OCI-LY1 (cell line): ENCODE results near the gene MRPS31.
"Not testable (repeated sequence)": the region's sequence is repeated elsewhere in the genome, so short reads cannot be mapped to it uniquely, and the experiment has no call there.

Experiments
- H2AFZ ChIP-seq: fragments of 200-600 bp; sonication (generic), shearing (Covaris generic); 2 replicates; pipeline ENCODE4 v1.6.0; 2014; ENCODE audit warnings: antibody characterized with exemption, mild to moderate bottlenecking, low read length
- H3F3A ChIP-seq: fragments of 200-600 bp; sonication (generic), shearing (Covaris generic); 2 replicates; pipeline ENCODE4 v1.6.0; 2014; ENCODE audit warnings: mild to moderate bottlenecking, antibody characterized with exemption, low read length, moderate library complexity; ENCODE audit not compliant: insufficient read depth
- H3K27ac ChIP-seq: fragments of 200-600 bp; sonication (generic); 2 replicates; pipeline ENCODE4 v1.5.1; 2014; ENCODE audit warnings: low read length, mixed run types, mild to moderate bottlenecking, low read depth; ENCODE audit not compliant: poor library complexity, severe bottlenecking
- H3K27me3 ChIP-seq: fragments of 200-600 bp; sonication (generic); 2 replicates; pipeline ENCODE4 v1.6.0; 2014; ENCODE audit warnings: antibody characterized with exemption, mild to moderate bottlenecking, low read length, moderate library complexity; ENCODE audit not compliant: insufficient read depth
- H3K36me3 ChIP-seq: fragments of 200-600 bp; sonication (generic); 2 replicates; pipeline ENCODE4 v1.6.1; 2014; ENCODE audit warnings: mild to moderate bottlenecking, antibody characterized with exemption, low read length, moderate library complexity, mixed read lengths; ENCODE audit not compliant: insufficient read depth
- H3K4me1 ChIP-seq: fragments of 200-600 bp; sonication (generic); 2 replicates; pipeline ENCODE4 v1.5.1; 2014; ENCODE audit warnings: mild to moderate bottlenecking, low read length, moderate library complexity; ENCODE audit not compliant: insufficient read depth, severe bottlenecking
- H3K4me2 ChIP-seq: fragments of 200-600 bp; sonication (generic), shearing (Covaris generic); 2 replicates; pipeline ENCODE4 v1.6.1; 2014; ENCODE audit warnings: low read length
- H3K4me3 ChIP-seq: fragments of 200-600 bp; sonication (generic); 2 replicates; pipeline ENCODE4 v1.5.1; 2014; ENCODE audit warnings: low read length, low read depth, mild to moderate bottlenecking, mixed read lengths; ENCODE audit not compliant: poor library complexity, severe bottlenecking
- H3K79me2 ChIP-seq: fragments of 200-600 bp; shearing (Covaris generic); 2 replicates; pipeline ENCODE4 v1.6.1; 2016; ENCODE audit warnings: mixed run types, low read length, mixed read lengths; ENCODE audit not compliant: insufficient read depth
- H3K9ac ChIP-seq: fragments of 200-600 bp; sonication (generic), shearing (Covaris generic); 2 replicates; pipeline ENCODE4 v1.6.1; 2014; ENCODE audit warnings: mild to moderate bottlenecking, low read length, mixed read lengths
- H3K9me2 ChIP-seq: fragments of 200-600 bp; sonication (generic), shearing (Covaris generic); 2 replicates; pipeline ENCODE4 v1.6.1; 2014; ENCODE audit warnings: low read depth, mild to moderate bottlenecking, low read length, mixed read lengths
- H3K9me3 ChIP-seq: fragments of 200-600 bp; shearing (Covaris generic); 2 replicates; pipeline ENCODE4 v1.6.1; 2014; ENCODE audit warnings: low read length, mixed read lengths
- H4K20me1 ChIP-seq: fragments of 200-600 bp; sonication (generic), shearing (Covaris generic); 2 replicates; pipeline ENCODE4 v1.6.0; 2016; ENCODE audit warnings: mild to moderate bottlenecking, low read length; ENCODE audit not compliant: insufficient read depth
- EZH2 ChIP-seq: fragments of 200-600 bp; sonication (generic), shearing (Covaris generic); IDR thresholded peaks from 2 replicates; pipeline ENCODE4 v1.8.0; 2017; ENCODE audit warnings: borderline replicate concordance, mixed run types, mild to moderate bottlenecking, antibody characterized with exemption, low read length, moderate library complexity, mixed read lengths
- TF ChIP-seq, protein P1 (sequence below): fragments of 200-600 bp; sonication (generic), shearing (Covaris generic); IDR thresholded peaks from 2 replicates; pipeline ENCODE4 v1.5.1; 2017; ENCODE audit warnings: mild to moderate bottlenecking, antibody characterized with exemption, low read length, moderate library complexity, mixed read lengths

MRPS31 gene

DNA sequence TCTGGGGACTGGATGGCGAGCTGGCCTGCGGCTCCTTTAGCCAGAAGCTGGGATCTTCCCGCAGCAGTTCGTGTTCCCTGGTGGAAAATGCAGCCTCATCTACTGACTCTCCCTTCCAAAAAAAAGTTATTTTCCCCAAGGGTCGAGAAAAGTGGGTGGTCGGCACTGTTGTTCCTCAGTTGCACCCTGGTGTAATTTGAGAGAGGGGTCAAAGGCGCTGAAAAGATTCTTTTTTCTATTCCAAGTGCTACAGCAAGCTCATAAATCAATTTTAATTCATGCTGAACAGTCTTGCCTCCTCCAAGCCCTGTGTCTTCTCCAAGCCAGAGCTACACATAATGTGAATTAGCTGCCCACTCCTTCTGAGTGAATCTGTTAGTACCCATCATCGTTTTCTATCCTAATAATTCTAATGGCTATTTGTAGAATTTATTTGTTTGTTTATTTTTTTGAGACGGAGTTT lies 19.2 kb upstream of the MRPS31 start:
- Histone ChIP-seq H3K36me3 (peaks cover 11% of the 10 kb centered on the region; the same call in 1 of the 2 replicates), H4K20me1 (no peaks in the 10 kb centered on the region), H3K79me2 (no peaks in the 10 kb centered on the region), H3K4me3 (peak overlapping the region; percentile 75), H3K4me2 (peak overlapping the region; percentile 96), H2AFZ (no peak overlapping the region), H3F3A (peaks cover 4% of the 10 kb centered on the region), H3K9ac (peak overlapping the region; percentile 90), H3K9me2 (no peaks in the 10 kb centered on the region), H3K9me3 (no peaks in the 10 kb centered on the region), H3K27me3 (no peaks in the 10 kb centered on the region), H3K4me1 (peaks cover 44% of the 10 kb centered on the region), H3K27ac (peak overlapping the region; percentile 90)
- no peak for TF ChIP-seq EZH2
- TF ChIP-seq, protein P1, sequence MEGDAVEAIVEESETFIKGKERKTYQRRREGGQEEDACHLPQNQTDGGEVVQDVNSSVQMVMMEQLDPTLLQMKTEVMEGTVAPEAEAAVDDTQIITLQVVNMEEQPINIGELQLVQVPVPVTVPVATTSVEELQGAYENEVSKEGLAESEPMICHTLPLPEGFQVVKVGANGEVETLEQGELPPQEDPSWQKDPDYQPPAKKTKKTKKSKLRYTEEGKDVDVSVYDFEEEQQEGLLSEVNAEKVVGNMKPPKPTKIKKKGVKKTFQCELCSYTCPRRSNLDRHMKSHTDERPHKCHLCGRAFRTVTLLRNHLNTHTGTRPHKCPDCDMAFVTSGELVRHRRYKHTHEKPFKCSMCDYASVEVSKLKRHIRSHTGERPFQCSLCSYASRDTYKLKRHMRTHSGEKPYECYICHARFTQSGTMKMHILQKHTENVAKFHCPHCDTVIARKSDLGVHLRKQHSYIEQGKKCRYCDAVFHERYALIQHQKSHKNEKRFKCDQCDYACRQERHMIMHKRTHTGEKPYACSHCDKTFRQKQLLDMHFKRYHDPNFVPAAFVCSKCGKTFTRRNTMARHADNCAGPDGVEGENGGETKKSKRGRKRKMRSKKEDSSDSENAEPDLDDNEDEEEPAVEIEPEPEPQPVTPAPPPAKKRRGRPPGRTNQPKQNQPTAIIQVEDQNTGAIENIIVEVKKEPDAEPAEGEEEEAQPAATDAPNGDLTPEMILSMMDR: no peak

DNA sequence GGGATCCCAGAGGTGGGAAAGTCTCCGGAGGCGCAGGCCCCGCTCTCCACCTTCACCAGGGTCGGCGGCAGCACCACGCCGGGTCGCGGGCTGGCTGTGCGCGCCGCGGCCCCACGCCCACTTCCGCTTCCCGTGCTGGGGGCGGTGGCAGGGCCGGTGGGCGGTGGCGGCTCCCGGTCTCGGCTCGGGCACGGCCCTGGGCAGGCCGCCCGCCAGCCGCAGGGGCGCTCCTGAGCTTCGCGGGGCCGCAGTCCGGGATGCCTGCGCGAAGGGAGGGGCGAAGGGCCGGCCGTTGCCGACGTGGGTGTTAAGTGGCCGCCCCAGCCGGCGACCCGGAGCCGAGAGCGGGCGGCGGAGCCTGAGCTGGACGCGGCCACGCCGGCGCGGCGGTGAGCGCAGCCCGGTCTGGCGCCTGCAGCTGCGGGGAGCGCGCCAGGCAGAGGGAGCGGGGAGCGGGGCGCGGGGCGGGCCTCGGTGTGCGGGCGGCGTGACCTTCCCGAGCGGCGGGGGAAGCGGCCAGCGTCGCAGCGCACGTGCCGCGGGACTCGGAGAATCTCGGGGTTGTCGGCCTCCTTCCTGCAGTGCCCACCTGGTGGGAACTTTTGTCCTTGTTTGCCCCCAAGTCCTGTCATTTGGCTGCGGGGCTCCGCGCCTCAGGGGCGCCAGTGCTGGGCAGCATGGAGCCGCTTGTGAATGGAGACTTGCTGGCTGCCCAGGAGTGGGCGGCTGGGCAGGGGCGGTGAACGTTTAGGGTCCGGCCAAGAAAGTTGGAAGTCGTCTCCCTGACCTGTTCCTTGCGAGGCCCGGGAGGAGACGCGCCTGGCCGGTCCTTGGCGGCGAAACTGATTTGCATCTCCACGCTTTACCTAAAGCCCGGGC lies 18.5 kb upstream of the MRPS31 start, which contains the start of gene SLC25A15:
TSS of gene SLC25A15 (plus strand) at position 337 of the 879 bp plus-strand sequence. CDS start 3,616 bp downstream, outside the sequence.
- H3K36me3 ChIP-seq: peaks cover 10% of the 10 kb centered on the region; the same call in 1 of the 2 replicates
- peaks cover 47% of the 10 kb centered on the region for H3K4me1 ChIP-seq
- H3K27me3 ChIP-seq: no peaks in the 10 kb centered on the region
- no peaks in the 10 kb centered on the region for H3K79me2 ChIP-seq
- H3K27ac ChIP-seq: peak within 1 kb of the TSS; percentile 90
- H2AFZ ChIP-seq: peak within 1 kb of the TSS; percentile 40; the same call in 1 of the 2 replicates
- TF ChIP-seq, protein P1: 0 out of 2 replicates have a peak, but pooled peaks have one; percentile 22
- TF ChIP-seq EZH2: no peak
- no peaks in the 10 kb centered on the region for H3K9me3 ChIP-seq
- no peaks in the 10 kb centered on the region for H3K9me2 ChIP-seq
- H3K9ac ChIP-seq: peak within 1 kb of the TSS; percentile 90
- H3F3A ChIP-seq: peaks cover 4% of the 10 kb centered on the region
- peak within 1 kb of the TSS; percentile 75 for H3K4me3 ChIP-seq
- H3K4me2 ChIP-seq: peak within 1 kb of the TSS; percentile 96
- H4K20me1 ChIP-seq: no peaks in the 10 kb centered on the region

DNA sequence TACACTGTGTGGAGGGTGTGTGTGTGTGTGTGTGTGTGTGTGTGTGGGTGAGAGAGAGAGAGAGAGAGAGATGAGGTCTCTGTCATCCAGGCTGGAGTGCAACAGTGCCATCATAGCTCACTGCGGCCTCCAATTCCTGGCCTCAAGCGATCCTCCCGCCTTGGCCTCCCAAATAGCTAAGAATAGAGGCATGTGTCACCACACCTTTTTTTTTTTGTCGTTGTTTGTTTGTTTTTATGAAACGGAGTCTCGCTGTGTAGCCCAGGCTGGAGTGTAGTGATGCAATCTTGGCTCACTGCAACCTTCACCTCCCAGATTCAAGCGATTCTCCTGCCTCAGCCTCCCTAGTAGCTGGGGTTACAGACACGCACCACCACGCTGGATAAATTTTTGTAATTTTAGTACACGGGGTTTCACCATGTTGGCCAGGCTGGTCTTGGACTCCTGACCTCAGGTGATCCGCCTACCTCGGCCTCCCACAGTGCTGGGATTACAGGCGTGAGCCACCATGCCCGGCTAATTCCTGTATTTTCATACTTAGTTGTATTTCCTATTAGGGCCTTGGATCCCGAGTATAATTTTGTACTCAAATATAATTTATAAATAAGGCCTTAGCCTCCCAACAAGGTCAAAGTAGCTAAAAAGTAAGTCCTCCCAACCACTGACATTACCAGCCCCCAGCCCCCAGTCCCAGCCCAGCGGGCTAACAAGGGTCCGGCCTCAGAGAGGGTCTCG lies 17.7 kb upstream of the MRPS31 start:
- H2AFZ ChIP-seq: 0 out of 2 replicates have a peak overlapping the region, but pooled peaks have one; percentile 40
- not testable (repeated sequence) for H3K27me3 ChIP-seq, H3K9me2 ChIP-seq, H4K20me1 ChIP-seq, H3F3A ChIP-seq, H3K79me2 ChIP-seq, H3K36me3 ChIP-seq, H3K9me3 ChIP-seq
- peak overlapping the region; percentile 75 for H3K4me3 ChIP-seq
- H3K9ac ChIP-seq: peak overlapping the region; percentile 90
- peaks cover 55% of the 10 kb centered on the region for H3K4me1 ChIP-seq
- H3K27ac ChIP-seq: peak overlapping the region; percentile 69
- peak overlapping the region; percentile 96 for H3K4me2 ChIP-seq
